HG02588 (cell line): ENCODE results near the gene SLC26A9.

Experiments
- ATAC-seq: cut with Tn5 transposase; IDR thresholded peaks from one replicate; pipeline ENCODE4 v1.9.1; 2021; ENCODE audit warnings: mild to moderate bottlenecking, moderate library complexity; ENCODE audit not compliant: unreplicated experiment

The SLC26A9 gene

DNA sequence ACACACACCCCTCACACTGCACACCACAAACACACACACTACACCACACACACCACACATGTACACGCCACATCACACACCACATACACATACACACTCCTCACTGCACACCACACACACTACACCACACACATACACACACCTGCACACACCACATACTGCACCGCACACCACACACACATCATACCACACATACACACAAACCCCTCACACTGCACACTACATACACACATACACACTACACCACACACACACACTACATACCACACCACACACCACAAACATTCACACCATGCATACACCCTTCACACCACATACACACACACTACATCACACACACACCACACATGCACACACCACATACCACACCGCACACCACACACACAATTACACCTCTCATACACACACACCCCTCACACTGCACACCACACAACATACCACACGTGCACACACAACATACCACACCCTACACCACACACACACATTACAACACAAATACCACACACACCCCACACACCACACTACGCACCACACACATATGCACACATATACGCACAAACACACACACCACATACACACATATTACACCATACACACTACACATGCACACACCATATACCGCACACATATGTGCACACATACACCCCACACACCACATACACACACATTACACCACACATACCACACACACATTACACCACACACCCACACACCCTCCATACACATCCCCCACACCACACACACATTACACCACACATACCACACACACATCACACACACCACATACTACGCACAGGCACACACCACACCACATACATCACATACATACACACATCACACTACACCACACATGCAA is 30.3 kb upstream of the SLC26A9 start:
- ATAC-seq, result no peak

DNA sequence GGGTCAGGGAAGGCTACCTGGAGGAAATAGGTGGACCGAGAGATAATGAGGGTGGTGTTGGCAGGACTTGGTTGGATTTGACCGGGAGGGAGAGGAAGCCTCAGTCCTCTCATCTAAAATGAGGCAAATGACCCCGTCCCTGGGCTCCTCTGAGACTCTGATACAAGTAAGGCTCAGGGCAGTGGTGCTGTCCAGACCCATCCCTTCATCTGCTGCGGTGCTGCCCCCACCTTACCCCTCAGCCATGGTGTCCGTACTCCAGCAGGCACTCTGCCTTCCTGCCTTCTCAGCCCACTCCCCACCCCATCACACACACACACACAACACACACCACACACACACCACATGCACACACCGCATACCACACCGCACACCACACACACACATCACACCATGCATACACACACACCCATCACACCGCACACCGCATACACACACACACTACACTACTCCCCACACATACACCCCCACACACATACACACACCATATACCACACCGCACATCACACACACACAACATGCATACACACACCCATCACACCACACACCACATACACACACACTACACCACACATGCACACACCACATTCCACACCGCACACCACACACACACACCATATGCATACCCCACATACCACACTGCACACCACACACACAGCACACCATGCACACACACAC is 29.4 kb upstream of the SLC26A9 start:
- ATAC-seq, result no peak

DNA sequence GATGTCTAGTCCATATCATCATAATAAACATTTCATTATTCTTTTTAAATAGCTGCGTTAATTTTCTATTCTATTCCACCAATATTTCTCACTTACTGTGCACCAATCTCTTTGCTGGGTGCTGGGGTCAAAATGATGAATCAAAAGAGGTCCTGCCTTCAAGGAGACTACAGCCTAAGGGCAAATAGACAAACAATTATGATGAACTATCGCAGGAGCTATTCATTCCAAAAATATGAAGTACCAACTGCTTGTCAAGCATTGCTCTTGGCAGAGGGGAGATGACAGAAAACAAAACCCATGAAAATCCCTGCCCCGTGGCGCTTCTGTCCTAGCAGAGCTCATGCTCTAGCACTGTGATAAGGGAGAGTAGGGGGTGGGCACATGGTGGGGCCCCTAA is 28.8 kb upstream of the SLC26A9 start:
- no peak for ATAC-seq

DNA sequence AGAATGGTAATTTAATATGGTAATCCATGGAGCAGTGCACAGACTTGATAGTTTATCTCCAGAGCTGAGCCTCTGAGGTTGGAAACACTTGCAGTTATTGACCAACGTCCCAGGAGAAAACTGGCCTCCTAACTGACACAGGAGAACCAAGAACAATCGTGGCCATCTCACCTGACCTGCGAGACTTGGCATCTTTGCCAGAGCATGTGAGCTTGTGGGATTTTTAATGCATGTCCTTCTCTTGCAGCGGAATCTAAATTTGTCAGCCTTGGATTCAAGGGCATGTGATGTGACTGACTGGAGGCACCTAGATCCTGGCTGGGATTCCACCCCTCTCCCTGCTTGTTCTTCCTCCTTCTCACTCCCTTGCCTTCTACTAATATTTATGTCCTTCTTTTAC is 27.8 kb upstream of the SLC26A9 start:
- no peak for ATAC-seq

DNA sequence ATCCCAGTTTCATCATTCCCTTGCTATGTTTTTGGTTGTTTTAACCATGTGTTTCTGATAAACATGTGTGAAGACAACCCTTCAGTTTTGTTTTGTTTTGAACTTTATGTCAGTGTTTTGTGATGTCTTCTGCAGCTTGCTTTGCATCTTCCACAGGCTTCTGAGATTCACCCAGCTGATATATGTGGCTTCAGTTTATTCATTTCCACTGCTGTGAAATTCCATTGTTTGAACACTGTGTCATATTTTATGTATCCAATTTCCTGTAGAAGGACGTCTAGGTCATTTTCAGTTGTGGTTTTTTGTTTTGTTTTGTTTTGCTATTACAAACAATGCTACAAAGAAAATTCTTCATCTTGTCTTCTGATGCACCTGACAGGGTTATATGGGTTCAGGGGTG is 27.2 kb upstream of the SLC26A9 start:
- ATAC-seq, result no peak

DNA sequence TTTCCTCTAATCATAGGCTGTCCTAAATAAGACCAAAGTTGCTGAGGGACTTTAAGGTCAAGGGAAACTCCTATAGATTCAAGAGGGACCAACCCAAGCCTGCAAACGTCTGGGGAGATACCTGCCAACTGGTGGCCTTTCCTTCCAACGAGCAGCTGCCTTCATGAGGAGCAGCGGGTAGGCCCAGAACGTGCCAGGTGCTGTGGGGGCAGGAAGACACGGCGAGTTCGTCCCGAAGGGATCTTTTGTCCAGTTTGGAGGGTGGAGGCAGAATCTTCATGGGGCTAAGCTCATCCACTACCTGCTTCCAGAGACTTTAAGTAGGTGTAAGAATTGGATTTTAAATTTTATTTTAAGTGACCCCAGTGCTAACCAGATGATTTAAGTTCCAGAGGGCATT is 26.0 kb upstream of the SLC26A9 start:
- ATAC-seq, result no peak

DNA sequence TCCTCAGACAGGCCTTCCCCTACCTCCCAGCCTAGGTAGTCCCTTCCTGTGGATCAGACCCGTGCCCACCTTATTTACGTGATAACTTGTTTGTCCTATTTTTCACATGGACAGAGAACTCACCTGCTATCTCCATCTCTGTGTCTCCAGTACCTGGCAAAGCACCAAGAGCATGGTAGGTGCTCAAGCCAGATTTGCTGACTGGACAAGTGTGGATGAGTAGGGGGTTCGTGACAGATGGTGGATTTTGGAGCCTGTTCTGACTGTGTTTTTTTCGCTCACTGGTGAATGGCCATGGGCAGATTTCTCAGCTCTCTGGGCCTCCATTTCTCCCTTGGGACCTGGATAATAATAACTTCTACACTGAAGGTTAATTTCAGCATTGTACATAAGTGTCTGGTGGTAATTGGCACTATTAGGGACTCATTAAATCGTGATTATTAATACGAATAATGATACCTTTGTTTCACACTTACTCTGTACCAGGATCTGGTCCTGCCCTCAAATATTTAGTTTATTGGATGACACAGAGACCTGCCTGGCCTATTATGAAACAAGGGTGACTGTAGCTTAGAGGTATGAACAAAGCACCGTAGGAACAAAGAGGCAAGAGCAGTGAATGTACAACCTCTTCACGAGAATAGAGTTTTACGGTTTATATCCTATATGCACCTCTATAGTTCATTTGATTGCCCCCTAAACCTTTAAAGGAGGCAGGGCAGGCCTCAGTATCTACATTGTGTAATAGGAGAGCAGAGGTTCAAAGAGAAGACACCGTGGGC is 24.5 kb upstream of the SLC26A9 start:
- ATAC-seq, result no peak

DNA sequence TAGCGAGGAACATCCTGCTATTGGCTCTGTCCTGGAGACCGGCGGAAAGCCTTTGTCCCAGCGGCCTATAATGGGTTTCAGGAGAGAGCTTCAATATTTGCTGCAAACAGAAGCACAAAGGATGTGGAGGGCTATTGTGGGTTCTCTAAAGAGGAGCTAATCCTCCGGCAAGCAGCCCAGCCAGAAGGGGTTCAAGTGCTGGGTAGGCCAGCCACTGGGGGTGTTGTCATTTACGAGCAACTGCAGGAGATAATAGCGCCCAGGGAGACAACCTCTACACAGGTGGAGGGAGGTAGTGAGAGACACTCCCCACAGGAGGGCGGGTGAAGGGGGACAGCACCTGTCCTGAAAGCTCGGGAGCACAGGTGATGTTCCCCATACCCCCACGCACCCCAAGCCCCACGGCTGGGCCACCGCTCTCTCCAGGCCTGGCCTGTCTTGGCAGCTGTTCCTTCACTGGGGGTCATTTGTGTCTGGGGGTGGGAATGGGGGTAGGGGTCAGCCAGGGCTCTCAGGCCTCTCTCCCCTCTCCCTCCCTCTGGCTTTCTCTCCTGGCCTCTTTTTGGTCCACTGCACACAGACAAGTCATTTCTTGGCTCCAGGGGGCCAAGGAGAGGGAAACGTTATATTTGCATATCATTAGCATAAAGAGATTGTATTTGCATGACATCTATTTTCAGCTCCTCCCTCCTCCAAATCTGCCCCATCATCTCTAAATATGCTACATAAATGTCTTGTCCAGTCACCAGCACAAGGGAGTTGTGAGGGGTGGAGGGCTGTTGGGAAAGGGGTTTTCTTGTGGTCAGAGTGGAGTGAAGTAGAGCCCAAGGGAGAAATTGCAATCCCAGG is 22.0 kb upstream of the SLC26A9 start:
- ATAC-seq, result no peak

DNA sequence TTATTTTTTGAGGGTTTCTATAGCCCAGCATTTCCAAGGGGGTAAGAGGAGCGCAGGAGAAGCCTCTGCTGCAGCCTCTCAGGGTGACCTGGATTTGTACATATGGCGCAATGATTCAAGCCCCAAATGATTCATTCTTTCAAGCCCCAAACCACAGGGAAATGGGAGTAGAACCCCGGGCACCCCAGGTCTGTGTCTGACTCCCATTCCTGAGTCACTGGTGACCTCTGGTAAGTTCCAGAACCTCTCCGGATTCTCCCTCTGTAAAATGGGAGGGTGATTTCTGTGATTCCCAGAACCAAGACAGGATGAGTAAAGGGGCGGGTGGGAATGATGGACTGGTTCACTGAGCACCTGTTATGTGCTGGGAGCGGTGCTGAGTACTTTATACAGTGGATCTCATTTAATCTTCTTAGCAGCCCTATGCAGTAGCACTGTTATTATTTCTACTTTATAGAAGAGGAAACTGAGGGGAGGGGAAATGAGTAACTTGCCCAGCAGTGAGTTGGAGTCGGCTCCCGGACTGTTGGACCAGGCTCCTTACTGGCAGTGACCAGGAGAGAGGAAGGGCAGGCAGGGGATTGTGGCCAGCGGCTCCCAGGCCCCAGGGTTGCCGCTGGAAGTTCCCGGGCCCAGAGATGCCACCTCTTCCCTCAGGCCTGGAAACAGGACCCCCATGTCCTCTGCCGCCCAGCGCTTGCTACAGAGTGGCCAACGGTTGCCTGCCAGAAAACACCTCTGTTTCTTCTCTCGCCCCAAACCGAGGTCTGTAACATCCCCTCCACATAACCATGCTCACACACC is 20.3 kb upstream of the SLC26A9 start:
- no peak for ATAC-seq

DNA sequence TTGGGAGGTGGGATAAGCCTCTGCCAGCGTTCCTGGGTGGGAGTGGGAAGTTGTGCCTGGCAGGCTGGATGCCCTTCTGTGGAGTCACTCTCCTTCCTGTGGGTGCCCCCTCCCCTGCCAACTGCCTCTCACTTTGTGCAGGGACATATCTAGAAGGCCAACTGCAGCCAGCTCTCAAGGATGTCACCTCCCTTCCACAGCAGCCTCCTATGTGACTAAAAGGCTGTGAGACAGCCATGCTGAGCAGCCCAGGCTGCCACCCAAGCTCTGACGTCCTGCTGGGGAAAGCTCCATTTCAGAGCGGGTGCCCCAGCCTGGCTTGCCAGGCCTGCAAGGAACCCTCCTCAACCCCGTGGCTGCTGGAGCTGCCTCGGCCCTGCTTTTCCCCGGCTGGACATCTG is 19.6 kb upstream of the SLC26A9 start:
- no peak for ATAC-seq

DNA sequence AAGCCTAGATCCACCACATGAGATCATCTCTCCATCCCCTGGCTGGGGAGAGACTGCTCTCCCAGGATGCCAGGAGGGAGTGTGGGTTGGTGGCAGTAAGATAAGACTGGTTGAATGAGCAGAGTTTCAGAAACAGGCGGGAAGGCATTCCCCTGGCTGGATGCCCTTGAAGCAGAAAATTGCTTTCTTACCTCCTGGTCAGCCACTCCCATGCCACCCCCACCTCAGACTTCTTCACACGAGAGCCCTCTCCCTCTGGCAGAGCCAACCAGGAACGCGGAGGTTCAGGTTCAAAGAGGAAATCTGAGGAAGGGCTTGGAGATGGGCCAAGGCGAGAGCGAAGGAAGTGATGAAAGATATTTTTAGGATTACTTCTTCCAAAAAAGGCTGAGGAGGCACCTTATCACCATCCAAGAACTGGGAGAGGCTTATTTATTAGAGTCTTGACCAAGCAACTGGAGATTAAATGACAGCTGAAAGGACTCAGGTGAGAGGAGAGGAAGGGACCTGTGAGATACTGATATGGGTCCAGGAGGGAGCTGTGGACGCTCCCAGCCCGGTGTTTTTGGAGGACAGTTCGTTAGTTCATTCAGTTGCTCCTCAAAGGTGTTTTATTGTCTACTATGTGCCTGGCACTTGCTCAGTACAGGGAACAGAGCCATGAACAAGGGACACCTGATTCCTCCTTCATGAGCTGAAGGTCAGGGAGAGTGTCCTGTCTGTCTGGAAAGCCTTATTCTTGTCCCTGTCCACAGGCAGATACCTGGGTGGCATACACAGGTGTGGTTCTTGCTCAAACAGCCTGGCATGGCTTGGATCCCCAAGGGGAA is 18.9 kb upstream of the SLC26A9 start:
- no peak for ATAC-seq

DNA sequence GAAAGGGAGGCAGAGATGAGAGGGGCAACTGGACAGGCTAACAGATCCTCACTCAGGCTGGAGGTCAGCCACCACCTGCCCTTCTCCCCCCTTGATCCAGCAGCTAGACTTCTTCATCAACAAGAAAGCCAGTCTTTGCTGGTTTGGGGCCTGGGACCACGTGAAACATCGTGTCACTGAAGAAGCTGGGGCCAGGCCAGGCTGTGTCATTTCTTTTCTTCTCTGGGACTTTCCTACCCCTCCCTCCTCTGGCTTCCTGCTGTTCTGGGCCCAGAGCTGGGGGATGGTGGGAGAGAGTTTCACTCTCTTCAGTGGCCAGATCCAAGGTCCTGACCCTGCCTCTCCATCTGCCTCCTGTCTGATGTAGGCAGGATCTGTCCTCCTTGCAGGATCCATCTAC is 18.1 kb upstream of the SLC26A9 start:
- ATAC-seq, result peak; percentile 57

DNA sequence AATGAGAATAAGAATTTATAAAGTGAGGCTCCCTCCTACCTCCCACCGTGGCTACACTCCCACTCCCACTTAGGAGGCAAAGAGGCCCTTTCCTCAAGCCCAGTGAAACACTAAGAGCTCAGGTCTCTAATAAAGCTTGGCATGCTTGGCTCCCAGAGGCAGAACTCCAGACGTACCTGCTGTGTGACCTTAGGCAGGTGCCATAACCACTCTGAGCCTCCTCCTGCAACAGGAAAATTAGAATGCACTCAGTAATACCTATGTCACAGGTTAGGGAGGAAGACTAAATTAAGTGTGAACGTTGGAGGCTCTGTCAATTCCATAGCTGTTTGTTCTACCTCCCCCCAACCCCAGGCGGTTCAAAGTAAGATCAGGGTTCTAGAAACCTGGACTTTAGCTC is 16.5 kb upstream of the SLC26A9 start:
- no peak for ATAC-seq

DNA sequence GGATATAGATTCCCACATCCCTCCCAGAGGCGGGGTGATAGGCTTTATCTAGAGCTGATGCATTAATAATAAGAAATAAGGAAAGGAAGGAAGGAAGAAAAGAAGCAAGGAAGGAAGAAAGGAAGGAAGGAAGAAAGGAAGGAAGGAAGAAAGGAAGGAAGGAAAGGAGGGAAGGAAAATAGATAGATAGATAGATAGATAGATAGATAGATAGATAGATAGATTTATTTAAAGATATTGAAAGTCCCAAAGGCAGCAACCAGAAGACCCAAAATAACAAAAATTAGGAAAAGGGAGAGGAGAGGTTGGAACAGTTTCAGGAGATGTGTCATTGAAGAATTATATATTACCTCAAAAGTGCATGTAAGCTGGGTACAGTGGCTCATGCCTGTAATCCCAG is 12.2 kb upstream of the SLC26A9 start:
- ATAC-seq, result no peak

DNA sequence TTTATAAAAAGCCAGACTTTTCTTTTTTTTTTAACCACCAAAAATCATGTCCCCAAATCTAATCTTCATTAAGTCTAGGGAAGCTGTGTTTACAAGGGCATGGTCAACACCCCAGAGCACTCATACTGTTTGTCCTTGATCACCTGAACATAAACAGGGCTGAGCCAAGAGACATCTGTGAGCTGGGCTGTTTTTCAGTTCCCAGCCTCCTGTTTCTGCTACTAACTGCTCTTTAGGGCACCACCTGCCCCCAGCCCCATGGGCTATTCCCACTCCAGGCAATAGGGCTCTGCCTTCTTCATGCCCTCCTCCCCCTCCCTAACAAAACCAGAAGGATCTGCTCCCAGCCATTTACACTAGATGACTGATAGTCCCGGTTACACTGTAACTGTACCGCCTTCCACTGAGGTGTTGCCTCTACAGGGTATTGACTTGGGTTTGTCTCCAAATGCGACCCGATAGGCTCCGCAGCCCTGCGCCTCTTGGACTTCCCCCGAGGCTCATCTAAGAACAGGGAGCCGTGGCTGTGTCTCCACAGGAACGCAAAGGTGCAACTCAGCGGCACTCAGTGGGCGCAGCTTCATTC is 11.7 kb upstream of the SLC26A9 start:
- no peak for ATAC-seq

DNA sequence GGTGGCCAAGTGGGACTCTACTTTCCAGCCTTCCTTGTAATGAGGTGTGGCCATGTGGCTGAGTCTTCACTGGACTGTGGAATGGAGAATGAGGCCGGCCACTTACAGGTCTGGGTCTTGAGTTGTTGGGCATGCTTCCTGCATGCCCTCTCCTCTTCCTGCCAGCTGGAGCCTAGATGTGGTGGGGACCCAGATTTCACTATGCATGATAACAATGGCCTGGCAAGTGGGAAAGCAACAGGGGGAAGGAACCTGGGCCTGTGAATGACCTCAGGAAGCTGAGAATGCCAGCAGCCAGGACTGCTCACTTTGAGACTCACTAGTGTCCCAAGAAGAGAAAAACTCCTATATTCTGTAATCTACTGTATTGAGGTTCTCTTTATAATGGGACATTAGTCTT is 8.5 kb upstream of the SLC26A9 start:
- no peak for ATAC-seq

DNA sequence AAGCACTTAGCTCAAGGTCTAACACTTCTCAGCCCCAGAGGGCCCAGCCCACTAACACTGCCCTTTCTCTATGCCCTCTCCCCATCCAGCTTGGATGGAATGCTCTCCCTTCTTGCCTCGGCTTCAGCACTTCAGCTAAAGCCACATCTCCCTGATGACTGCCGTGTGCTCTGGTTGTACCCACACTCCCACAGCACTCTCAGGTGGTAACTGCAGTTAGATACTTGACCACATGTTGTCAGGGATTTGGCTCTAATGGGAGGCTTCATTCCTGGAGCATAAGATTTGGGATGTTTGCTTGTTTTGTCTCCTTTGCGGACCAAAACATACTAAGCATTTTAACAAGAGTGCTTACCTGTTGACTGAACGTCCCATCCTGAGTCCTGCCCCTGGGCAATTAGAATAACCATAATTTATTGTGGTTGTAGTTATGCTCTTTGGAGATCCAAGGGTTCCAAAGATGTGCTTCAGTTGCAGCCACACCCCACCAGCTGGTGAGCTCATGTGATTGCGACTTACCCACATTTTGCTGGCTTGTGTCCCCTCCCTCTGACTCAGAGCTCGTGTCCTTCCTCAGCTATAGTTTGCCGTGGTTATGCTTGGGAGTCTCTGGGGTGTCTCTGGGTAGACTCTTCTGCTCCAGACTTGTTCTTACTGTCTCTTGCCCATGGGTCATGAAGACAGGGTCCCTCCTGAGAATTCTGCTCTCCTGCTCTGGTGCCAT is 7.7 kb upstream of the SLC26A9 start:
- no peak for ATAC-seq

DNA sequence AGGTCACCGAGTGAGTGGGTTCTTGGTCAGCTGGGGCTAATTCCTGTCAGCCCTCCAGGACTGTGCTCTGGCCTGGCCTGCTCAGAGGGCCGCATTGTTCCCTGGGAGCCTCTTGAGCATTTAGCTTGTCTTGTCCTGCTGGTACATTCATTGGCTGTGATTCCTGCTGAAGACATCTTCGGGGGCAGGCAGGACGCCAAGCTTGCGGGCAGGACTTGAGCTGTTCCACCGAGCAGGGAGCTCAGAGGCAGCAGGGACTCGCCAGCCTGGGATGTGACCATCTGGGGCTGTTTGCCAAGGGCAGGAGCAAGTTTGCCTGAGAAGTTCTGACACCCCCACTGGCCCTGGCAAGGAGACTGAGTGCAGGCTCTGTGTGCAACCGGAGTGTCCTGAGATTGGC is 7.0 kb upstream of the SLC26A9 start:
- ATAC-seq, result no peak
